B cell (primary cell): Measurements from ENCODE around the gene ANGEL2. TPM values are rescaled to one million over a fixed set of nuclear protein-coding genes. Genes with fewer than 3 reads are reported as not detected.

Experiments
- ATAC-seq: fragments of 200-7000 bp; cut with Tn5 transposase; one replicate; pipeline ENCODE4 v1.10.0; 2021; ENCODE audit warnings: low read depth, mild to moderate bottlenecking, moderate number of reproducible peaks, moderate library complexity
- CTCF ChIA-PET: fragments of 350-600 bp; sonication (Branson Sonifier 250); formaldehyde crosslinking; loops from one replicate; lab custom pipeline; 2021; ENCODE audit warnings: antibody characterized with exemption, inconsistent platforms; lab: Charles Lee
- POLR2A ChIA-PET: fragments of 350-600 bp; sonication (Branson Sonifier 250); formaldehyde crosslinking; loops from one replicate; lab custom pipeline; 2021; ENCODE audit warnings: antibody characterized with exemption; lab: Charles Lee
- DNase-seq: peaks from one replicate; pipeline ENCODE4 v3.0.0; 2013
- H2AFZ ChIP-seq: 2 replicates; pipeline ENCODE4 v1.6.1; 2012; ENCODE audit warnings: mild to moderate bottlenecking, low read depth, low read length; ENCODE audit not compliant: insufficient read depth, poor library complexity, severe bottlenecking
- H3K27ac ChIP-seq, 2 donors: 1 replicate in 1 of 2; 2 replicates in 1 of 2; pipeline ENCODE4 v1.5.1; 2012 to 2013; ENCODE audit warnings: low read length in 2 of 2, mild to moderate bottlenecking in 2 of 2, moderate library complexity in 1 of 2
- H3K27me3 ChIP-seq, 4 experiments: fragments of 200-600 bp in 1 of 4; sonication (generic) in 1 of 4; replicated peaks in 1 of 4; 1 replicate in 2 of 4; 2 replicates in 2 of 4; pipeline versions ENCODE4 v1.6.1 to v1.7.0; 2013 to 2016; ENCODE audit warnings: low read length in 3 of 4, mild to moderate bottlenecking in 2 of 4, mixed read lengths in 1 of 4, moderate library complexity in 1 of 4; ENCODE audit not compliant: insufficient read depth in 4 of 4, control insufficient read depth in 3 of 4; ENCODE audit errors: control extremely low read depth in 1 of 4
- H3K36me3 ChIP-seq, 2 experiments: replicated peaks in 1 of 2; 1 replicate in 1 of 2; 2 replicates in 1 of 2; pipeline versions ENCODE4 v1.6.1 to v1.7.1; 2013; ENCODE audit warnings: low read length in 1 of 2; ENCODE audit not compliant: insufficient read depth in 2 of 2, control insufficient read depth in 1 of 2; ENCODE audit errors: control extremely low read depth in 1 of 2, extremely low read depth in 1 of 2
- H3K4me1 ChIP-seq, 2 donors: fragments of 200-600 bp in 1 of 2; sonication (generic) in 1 of 2; 1 replicate in 1 of 2; 2 replicates in 1 of 2; pipeline versions ENCODE4 v1.5.1 to v1.6.1; 2013 to 2017; ENCODE audit warnings: low read length in 2 of 2; ENCODE audit not compliant: control insufficient read depth in 2 of 2, insufficient read depth in 2 of 2
- H3K4me2 ChIP-seq: replicated peaks from 2 replicates; pipeline ENCODE3; 2012; ENCODE audit warnings: mild to moderate bottlenecking, low read depth, low read length; ENCODE audit not compliant: poor library complexity, severe bottlenecking
- H3K4me3 ChIP-seq, 5 experiments: fragments of 200-600 bp in 1 of 5; sonication (generic) in 1 of 5; 1 replicate in 3 of 5; 2 replicates in 2 of 5; pipeline versions ENCODE4 v1.5.1 to v1.7.0; 2011 to 2016; ENCODE audit warnings: low read length in 4 of 5, mild to moderate bottlenecking in 4 of 5, low read depth in 2 of 5, control low read depth in 1 of 5, moderate library complexity in 1 of 5; ENCODE audit not compliant: insufficient read depth in 1 of 5; ENCODE audit errors: control extremely low read depth in 1 of 5, extremely low read depth in 1 of 5
- H3K79me2 ChIP-seq: fragments of 200-600 bp; sonication (generic); one replicate; pipeline ENCODE4 v1.6.0; 2016; ENCODE audit warnings: low read length; ENCODE audit not compliant: control insufficient read depth, insufficient read depth
- H3K9ac ChIP-seq: fragments of 200-600 bp; sonication (generic); 2 replicates; pipeline ENCODE4 v1.6.1; 2017; ENCODE audit warnings: mild to moderate bottlenecking, low read length, moderate library complexity
- H3K9me3 ChIP-seq, 3 donors: one replicate each; pipeline versions ENCODE4 v1.6.1 to v1.7.1; 2013; ENCODE audit warnings: low read length in 2 of 3; ENCODE audit not compliant: control insufficient read depth in 2 of 3, insufficient read depth in 1 of 3; ENCODE audit errors: control extremely low read depth in 1 of 3
- H4K20me1 ChIP-seq: 2 replicates; pipeline ENCODE4 v1.6.0; 2012; ENCODE audit warnings: mild to moderate bottlenecking, low read length; ENCODE audit not compliant: insufficient read depth, control insufficient read depth, poor library complexity, severe bottlenecking
- H3K27ac Mint-ChIP-seq: one replicate; pipeline ENCODE4 v1.8.0; 2021; ENCODE audit warnings: mixed read lengths
- H3K27me3 Mint-ChIP-seq: one replicate; pipeline ENCODE4 v1.8.0; 2021; ENCODE audit warnings: mixed read lengths
- H3K4me1 Mint-ChIP-seq: one replicate; pipeline ENCODE4 v1.8.0; 2021; ENCODE audit warnings: mixed read lengths
- H3K4me3 Mint-ChIP-seq: one replicate; pipeline ENCODE4 v1.8.0; 2021; ENCODE audit warnings: mixed read lengths
- H3K9me3 Mint-ChIP-seq: one replicate; pipeline ENCODE4 v1.8.0; 2022; ENCODE audit warnings: mixed read lengths; ENCODE audit not compliant: insufficient read depth
- EZH2 ChIP-seq: IDR thresholded peaks from 2 replicates; pipeline ENCODE4 v1.6.1; 2012; ENCODE audit warnings: borderline replicate concordance, low read depth, mild to moderate bottlenecking, moderate library complexity, low read length; ENCODE audit not compliant: insufficient read depth, poor library complexity, severe bottlenecking
- WGBS: methylation state at CpG from one replicate; pipeline ENCODE4 v1.1.5; 2013; ENCODE audit warnings: missing lambda C conversion rate; ENCODE audit not compliant: insufficient coverage; 5-methylcytosine and 5-hydroxymethylcytosine counted together
- intact Hi-C: fragments of 100-400 bp; cut with micrococcal nuclease; formaldehyde crosslinking; loops from one replicate; pipeline ENCODE4 v1.10.0; 2022
- polyA plus RNA-seq: library from polyadenylated mRNA; depleted of rRNA; stranded (reverse); fragments of >200 nt; gene quantifications from 2 replicates; pipeline ENCODE4 v1.2.3, GENCODE V29; 2012
- total RNA-seq, 2 donors: library from RNA; stranded (reverse); fragments of 120-200 nt in 1 of 2; gene quantifications; 1 replicate in 1 of 2; 2 replicates in 1 of 2; pipeline versions ENCODE4 v1.2.3 to v1.2.4, GENCODE V29; 2013 to 2022
- TF ChIP-seq, protein P1 (sequence below): fragments of 200-600 bp; IDR thresholded peaks from one replicate; pipeline ENCODE4 v1.8.0; 2022; ENCODE audit warnings: antibody characterized with exemption, mild to moderate bottlenecking

ANGEL2 gene
- total and polyA plus RNA-seq, 2 donors (not counting 1 experiment from before 2014, with no cell fraction given): 25.2 to 94.2 TPM

GRCh38 chr1:213054733-213055591, 39.3 kb upstream of the ANGEL2 start:
- no peaks in the 10 kb centered on the region for H3K27me3 Mint-ChIP-seq
- H3K4me3 Mint-ChIP-seq: no peak overlapping the region
- DNase-seq (no peak), ATAC-seq (no peak)
- no peaks in the 10 kb centered on the region for H4K20me1 ChIP-seq
- peaks cover 0 to 5% (median 0%) of the 10 kb centered on the region in 3 donors for H3K9me3 ChIP-seq
- CTCF ChIA-PET: no interaction called here
- peaks cover 22% of the 10 kb centered on the region for H3K4me1 Mint-ChIP-seq
- POLR2A ChIA-PET: no interaction called here
- H3K9ac ChIP-seq: no peak overlapping the region
- H3K36me3 ChIP-seq: no peaks in the 10 kb centered on the region
- intact Hi-C loops: no loop called here
- H3K79me2 ChIP-seq: peaks cover 76% of the 10 kb centered on the region
- H3K27ac Mint-ChIP-seq: no peak overlapping the region
- H3K4me2 ChIP-seq: no peak overlapping the region
- no peak overlapping the region for H3K4me3 ChIP-seq
- peaks cover 12 to 13% of the 10 kb centered on the region in 2 donors for H3K4me1 ChIP-seq
- no peak overlapping the region for H2AFZ ChIP-seq
- no peaks in the 10 kb centered on the region for H3K27me3 ChIP-seq
- no peak overlapping the region for H3K27ac ChIP-seq
- TF ChIP-seq EZH2: no peak
- TF ChIP-seq, protein P1, sequence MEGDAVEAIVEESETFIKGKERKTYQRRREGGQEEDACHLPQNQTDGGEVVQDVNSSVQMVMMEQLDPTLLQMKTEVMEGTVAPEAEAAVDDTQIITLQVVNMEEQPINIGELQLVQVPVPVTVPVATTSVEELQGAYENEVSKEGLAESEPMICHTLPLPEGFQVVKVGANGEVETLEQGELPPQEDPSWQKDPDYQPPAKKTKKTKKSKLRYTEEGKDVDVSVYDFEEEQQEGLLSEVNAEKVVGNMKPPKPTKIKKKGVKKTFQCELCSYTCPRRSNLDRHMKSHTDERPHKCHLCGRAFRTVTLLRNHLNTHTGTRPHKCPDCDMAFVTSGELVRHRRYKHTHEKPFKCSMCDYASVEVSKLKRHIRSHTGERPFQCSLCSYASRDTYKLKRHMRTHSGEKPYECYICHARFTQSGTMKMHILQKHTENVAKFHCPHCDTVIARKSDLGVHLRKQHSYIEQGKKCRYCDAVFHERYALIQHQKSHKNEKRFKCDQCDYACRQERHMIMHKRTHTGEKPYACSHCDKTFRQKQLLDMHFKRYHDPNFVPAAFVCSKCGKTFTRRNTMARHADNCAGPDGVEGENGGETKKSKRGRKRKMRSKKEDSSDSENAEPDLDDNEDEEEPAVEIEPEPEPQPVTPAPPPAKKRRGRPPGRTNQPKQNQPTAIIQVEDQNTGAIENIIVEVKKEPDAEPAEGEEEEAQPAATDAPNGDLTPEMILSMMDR: no peak
- H3K9me3 Mint-ChIP-seq: peaks cover 3% of the 10 kb centered on the region

- no peaks in the 10 kb centered on the region for H4K20me1 ChIP-seq
- no peak overlapping the region for H3K4me3 ChIP-seq
- Mint-ChIP-seq H3K4me1 (peaks cover 22% of the 10 kb centered on the region), H3K27me3 (peaks cover under 1% of the 10 kb centered on the region), H3K4me3 (no peak overlapping the region), H3K9me3 (peaks cover 3% of the 10 kb centered on the region), H3K27ac (no peak overlapping the region)
- intact Hi-C loops: no loop called here
- ATAC-seq (no peak), DNase-seq (no peak)
- H3K36me3 ChIP-seq: no peaks in the 10 kb centered on the region
- no peak overlapping the region for H3K27ac ChIP-seq
- H3K4me2 ChIP-seq: no peak overlapping the region
- H3K4me1 ChIP-seq: peaks cover 12 to 13% of the 10 kb centered on the region in 2 donors
- CTCF ChIA-PET: no interaction called here
- WGBS: no CpG with 5 or more reads among the region's 2 CpGs
- TF ChIP-seq, protein P1: no peak
- TF ChIP-seq EZH2: no peak
- peaks cover 0 to 5% (median 0%) of the 10 kb centered on the region in 3 donors for H3K9me3 ChIP-seq
- H3K27me3 ChIP-seq: peaks cover 0 to 3% (median 0%) of the 10 kb centered on the region in 4 experiments
- H3K9ac ChIP-seq: no peak overlapping the region
- POLR2A ChIA-PET: no interaction called here
- H3K79me2 ChIP-seq: peaks cover 71% of the 10 kb centered on the region
- no peak overlapping the region for H2AFZ ChIP-seq
Observed at GRCh38 chr1:213054142-213054541, 38.5 kb upstream of the ANGEL2 start.
